Measurements from ENCODE around the gene ANTXR1. TPM values are rescaled to one million over a fixed set of nuclear protein-coding genes. Genes with fewer than 3 reads are reported as not detected.
A peak's percentile ranks its signal among the peaks of the same experiment; 100 is the strongest.
"Not testable (repeated sequence)": the region's sequence is repeated elsewhere in the genome, so short reads cannot be mapped to it uniquely, and the experiment has no call there.

The ANTXR1 gene
- total RNA-seq, 2 donors from 2014 or later = 146 to 147 TPM

GRCh38 chr2:69166812-69167468 is 154.0 kb downstream of the ANTXR1 start:
- peak; percentile 85 for DNase-seq (ENCODE audit: low spot score)
- intact Hi-C loops (cut with DNase I) = loop anchor here (10.0 kb wide), 2 partner anchors 92 to 138 kb away; no protein-coding TSS in a partner anchor

- DNase-seq (ENCODE audit: low spot score) = no peak
- intact Hi-C loops (cut with DNase I) = loop anchor here (10.0 kb wide), 2 partner anchors 93 to 137 kb away; no protein-coding TSS in a partner anchor
Measured at GRCh38 chr2:69167469-69167822, 154.5 kb downstream of the ANTXR1 start.

- intact Hi-C loops (cut with DNase I) = loop anchor here (10.0 kb wide), 2 partner anchors 93 to 137 kb away; no protein-coding TSS in a partner anchor
Measured at GRCh38 chr2:69168144-69168813, 155.3 kb downstream of the ANTXR1 start.

DNA sequence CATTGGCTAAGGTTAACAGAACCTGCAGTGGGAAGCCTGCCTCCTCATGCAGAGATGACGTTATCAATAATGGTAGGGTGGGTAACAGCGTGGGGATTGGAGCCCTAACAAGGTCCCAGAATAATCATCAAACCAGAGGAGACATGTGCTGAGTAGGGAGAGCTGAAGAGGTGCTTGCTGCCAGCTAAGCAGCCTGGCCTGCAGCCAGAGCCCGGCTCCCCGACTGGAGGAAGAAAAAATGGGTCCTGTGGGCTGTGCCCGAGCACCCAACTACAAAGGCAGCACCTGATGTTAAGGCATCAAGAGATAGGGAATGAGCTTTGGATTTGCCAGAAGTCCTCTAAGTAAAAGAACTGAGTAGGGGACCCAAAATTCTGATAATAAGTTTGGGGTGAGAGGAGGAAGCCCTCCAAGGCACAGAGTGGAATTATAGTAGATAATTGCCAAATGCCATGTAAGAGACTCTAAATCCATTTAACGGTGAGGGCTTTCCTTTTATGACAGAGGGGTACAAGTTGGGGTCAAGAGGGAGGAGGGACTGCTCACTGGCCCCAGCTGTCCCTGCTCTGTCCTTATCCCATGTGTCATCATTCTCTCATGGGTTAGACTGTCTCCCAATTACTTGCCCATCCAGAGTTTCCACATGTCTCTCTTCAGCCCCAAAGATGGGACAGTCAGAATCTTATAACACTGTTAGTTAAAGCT is 156.1 kb downstream of the ANTXR1 start:
- no peak for DNase-seq (ENCODE audit: low spot score)
- intact Hi-C loops (cut with DNase I) = loop anchor here (10.0 kb wide), 2 partner anchors 94 to 136 kb away; no protein-coding TSS in a partner anchor

More at GRCh38 chr2:69168144-69168813, 155.3 kb downstream of the ANTXR1 start:
- DNase-seq (ENCODE audit: low spot score) = no peak

GRCh38 chr2:69169655-69170389 is 156.8 kb downstream of the ANTXR1 start:
- no peak for DNase-seq (ENCODE audit: low spot score)
- intact Hi-C loops (cut with DNase I) = loop anchor here (10.0 kb wide), 2 partner anchors 95 to 135 kb away; no protein-coding TSS in a partner anchor

GRCh38 chr2:69170661-69171060 is 157.7 kb downstream of the ANTXR1 start:
- no peak for DNase-seq (ENCODE audit: low spot score)
- intact Hi-C loops (cut with DNase I) = no loop called here

DNA sequence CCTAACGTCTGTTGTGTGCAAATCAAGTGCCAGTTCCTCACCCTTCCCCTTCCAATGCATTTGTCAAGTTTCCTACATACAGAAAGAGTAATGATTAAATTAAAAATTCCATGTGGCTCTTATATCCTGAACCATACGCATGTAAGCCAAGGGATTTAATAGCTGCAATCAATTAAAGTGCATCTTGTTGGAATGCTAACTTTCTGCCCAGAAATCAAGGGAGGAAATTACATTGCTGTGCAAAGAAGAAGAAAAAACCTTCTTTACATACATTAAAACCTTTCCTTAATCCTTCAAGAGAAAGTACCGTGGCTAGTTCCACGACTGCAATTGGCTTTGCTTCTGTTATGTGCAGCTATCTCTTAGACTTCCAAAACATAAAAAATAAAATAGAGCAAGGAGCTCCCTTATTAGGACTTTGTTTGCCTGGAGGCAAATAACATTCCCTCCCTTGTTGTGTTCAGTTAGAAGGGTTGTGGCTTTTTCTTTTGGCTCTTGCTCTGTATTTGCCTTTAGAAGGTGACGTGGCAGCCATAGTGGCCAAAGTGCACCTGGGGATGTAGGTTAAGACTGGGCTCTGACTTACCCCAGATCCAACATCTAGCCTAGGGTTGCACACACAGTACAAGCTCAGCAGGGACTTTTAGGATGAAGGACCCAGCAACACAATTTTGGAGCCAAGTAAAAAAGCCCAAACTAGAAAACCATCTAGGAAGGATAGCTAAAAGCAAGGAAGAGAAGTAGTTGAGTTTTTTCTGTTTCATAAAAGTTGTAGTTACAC is 158.3 kb downstream of the ANTXR1 start:
- intact Hi-C loops (cut with DNase I) = no loop called here
- DNase-seq (ENCODE audit: low spot score) = no peak

DNA sequence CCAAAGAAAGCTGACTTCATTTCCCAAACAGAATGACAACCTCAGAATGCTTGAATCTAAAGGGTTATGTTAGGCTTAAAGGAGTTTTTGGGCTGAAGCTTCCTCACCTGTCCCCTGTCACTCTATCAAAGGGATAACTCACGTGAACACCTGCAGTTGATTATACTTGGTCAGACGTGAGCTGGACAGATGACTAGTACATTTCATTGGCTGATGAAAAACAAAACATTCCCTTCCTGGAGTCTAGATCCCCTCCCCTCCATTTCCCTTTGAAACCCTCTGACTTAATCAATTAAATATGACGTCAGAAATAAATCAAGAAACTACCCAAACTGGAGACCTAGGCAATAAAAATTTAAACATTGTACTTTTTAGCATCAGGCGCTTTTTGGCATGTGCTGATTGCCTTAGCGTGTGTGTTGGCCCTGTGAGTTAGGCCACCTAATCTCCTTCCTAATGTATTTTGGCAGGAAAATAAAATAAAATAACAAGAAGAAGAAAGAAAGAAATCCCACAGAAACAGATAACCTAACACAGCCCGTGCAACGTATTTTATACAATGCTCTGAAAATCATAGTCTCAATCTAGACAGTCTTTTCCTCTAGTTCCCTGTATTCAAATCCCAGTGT is 159.0 kb downstream of the ANTXR1 start:
- DNase-seq (ENCODE audit: low spot score) = no peak
- intact Hi-C loops (cut with DNase I) = no loop called here

- intact Hi-C loops (cut with DNase I) = no loop called here
- no peak for DNase-seq (ENCODE audit: low spot score)
Measured at GRCh38 chr2:69173706-69174105, 160.7 kb downstream of the ANTXR1 start.

DNA sequence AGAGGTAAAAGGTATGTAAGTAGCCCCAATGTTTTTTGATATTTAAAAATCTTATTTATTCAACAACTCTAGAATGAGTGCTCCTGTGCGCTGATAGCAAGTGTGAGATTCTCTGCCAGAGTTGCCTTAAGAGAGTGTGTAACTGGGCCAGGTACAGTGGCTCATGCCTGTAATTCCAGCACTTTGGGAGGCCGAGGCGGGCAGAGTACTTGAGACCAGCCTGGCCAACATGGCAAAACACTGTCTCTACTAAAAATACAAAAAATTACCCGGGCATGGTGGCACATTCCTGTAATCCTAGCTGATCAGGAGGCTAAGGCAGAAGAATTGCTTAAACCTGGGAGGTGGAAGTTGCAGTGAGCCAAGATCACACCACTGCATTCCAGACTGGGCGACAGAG is 161.2 kb downstream of the ANTXR1 start:
- intact Hi-C loops (cut with DNase I); DNase-seq (ENCODE audit: low spot score): not testable (repeated sequence)

- intact Hi-C loops (cut with DNase I) = no loop called here
- DNase-seq (ENCODE audit: low spot score) = no peak
Measured at GRCh38 chr2:69175790-69176715, 163.1 kb downstream of the ANTXR1 start.

- intact Hi-C loops (cut with DNase I) = no loop called here
- peak; percentile 91 for DNase-seq (ENCODE audit: low spot score)
Measured at GRCh38 chr2:69177063-69177771, 164.2 kb downstream of the ANTXR1 start.

DNA sequence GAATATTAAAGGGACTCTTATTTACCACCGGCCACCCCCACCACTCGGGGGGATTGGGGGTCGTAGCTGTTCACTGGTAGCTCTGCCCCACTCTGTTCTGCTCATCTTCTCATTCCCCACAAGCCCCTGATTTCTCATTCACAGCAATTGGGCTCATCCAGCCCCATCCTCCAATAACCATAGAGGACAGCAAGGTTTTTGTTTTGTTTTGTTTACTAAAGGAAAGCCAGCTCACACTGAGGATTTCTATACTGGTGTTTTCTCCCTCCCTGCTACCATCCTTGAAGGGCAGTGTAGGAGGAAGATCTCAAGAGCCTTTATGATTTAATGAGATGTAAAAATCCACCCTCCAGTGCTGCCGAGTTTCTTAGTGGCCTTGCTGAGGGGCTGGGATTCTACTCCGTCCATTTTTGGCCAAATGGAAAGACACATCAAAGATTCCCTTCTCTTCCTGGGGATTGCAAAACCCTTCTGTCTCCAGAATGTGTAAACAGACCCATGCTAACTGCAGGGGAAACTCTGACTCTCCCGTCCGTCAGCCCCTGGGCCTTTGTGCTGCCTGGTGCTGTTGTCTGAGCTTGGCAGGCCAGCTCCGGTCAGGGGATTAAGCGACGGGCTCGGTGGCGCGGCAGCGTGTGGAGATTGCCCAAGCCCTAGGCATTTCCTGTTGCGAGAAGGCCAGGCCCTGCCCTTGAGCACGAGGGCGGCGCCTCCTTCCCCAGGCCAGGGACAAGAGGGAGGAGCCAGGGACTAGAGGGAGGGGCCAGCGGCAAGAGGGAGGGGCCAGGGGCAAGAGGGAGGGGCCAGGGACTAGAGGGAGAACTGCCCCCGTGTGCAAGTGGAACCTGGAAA is 165.0 kb downstream of the ANTXR1 start:
- intact Hi-C loops (cut with DNase I) = no loop called here
- DNase-seq (ENCODE audit: low spot score) = peak; percentile 99

DNA sequence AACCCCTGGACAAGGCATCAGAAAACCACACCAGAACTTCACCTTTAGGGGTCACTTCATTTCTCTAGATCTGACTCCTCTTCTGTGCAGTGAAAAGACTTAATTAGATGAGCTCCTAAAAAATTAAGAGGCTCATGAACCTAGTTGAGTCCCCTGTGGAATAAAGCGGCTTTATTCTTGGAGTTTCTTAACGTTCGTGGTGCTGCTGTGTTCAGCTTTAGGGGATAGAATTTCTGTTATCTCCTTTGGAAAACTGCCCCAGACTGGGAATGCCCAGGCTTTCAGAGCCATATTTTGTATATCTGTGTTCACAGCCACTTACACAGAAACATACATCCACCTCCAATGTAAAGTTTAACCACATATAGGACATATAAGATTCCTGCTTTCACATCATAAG is 165.8 kb downstream of the ANTXR1 start:
- no peak for DNase-seq (ENCODE audit: low spot score)
- intact Hi-C loops (cut with DNase I) = no loop called here

DNA sequence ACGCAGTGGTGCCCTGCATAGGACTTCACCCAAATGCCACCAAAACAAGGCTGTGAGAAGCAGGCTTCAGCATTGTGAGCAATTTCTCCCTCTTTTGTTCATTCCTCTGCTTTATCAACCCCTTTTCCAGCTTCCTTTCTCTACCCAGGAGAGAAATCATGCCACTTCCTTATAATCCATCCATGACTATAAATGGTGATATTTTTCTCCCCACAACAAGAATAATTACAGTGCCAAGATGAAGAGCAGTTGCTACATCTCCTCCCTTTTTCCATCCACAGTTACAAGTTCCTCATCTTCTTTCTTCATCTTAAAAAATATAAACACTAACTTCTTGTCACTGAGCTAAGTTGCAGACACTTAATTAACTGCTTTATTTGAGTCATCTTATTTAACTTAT is 167.2 kb downstream of the ANTXR1 start:
- intact Hi-C loops (cut with DNase I) = no loop called here
- DNase-seq (ENCODE audit: low spot score) = no peak

- DNase-seq (ENCODE audit: low spot score) = no peak
- intact Hi-C loops (cut with DNase I) = no loop called here
Measured at GRCh38 chr2:69180974-69181373, 168.0 kb downstream of the ANTXR1 start.

Data from posterior vena cava (tissue), 2 donors.